ENCODE measurements around the gene FOXE1. TPM values are rescaled to one million over a fixed set of nuclear protein-coding genes. Genes with fewer than 3 reads are reported as not detected.

The FOXE1 gene
- total RNA-seq, 1 experiment from 2014 or later = not detected

- no peak overlapping the region for H3K4me3 ChIP-seq (replicated peaks in 1 of 2; ENCODE audit: low read depth in 1 of 2, low read length in 2 of 2)
- no peaks in the 10 kb centered on the region for H3K9me2 ChIP-seq (ENCODE audit: insufficient read depth)
- peak; percentile 76 for ATAC-seq
- no peaks in the 10 kb centered on the region for H3K9me3 ChIP-seq (ENCODE audit: control insufficient read depth in 1 of 2, insufficient read depth in 1 of 2, low read depth in 1 of 2, low read length in 2 of 2)
- peaks cover 0 to 7% of the 10 kb centered on the region in 2 experiments; a peak in 2 of 4 replicates for H3K4me1 ChIP-seq (ENCODE audit: control insufficient read depth in 1 of 2, insufficient read depth in 2 of 2, low read length in 2 of 2)
- ChIA-PET CTCF (interaction anchor here (1.8 kb wide), 1 partner anchor 16 kb away, joined by 8 read pairs; no protein-coding TSS in a partner anchor), POLR2A (no interaction called here), RAD21 (ENCODE audit: low non-redundant PET in 1 of 2, low total read pairs in 2 of 2, uncharacterized antibody in 2 of 2, unreplicated experiment in 2 of 2) (no interaction called here)
- no peak overlapping the region for H2AFZ ChIP-seq (ENCODE audit: low read depth, low read length, poor library complexity, severe bottlenecking)
- DNase-seq (ENCODE audit: low read depth, low spot score) = no peak
- no peaks in the 10 kb centered on the region for H3K36me3 ChIP-seq (ENCODE audit: control insufficient read depth in 1 of 2, insufficient read depth in 2 of 2, low read length in 2 of 2)
- H3K4me2 ChIP-seq (ENCODE audit: low read length) = no peak overlapping the region
- no peak overlapping the region for H3K9ac ChIP-seq (ENCODE audit: low read length)
- BruUV-seq (replicated peaks) = no TSS peak
- no peaks in the 10 kb centered on the region for H3K79me2 ChIP-seq (ENCODE audit: insufficient read depth, low read length)
- TF ChIP-seq TCF7L2 (IDR thresholded peaks at IDR 0.05; ENCODE audit: borderline replicate concordance, extremely low read depth, insufficient read depth, insufficient read length) (no peak), JUND (IDR thresholded peaks at IDR 0.05) (0 out of 2 replicates have a peak, but pooled peaks have one; percentile 10)
- no peaks in the 10 kb centered on the region for H4K20me1 ChIP-seq (ENCODE audit: insufficient read depth)
- no peaks in the 10 kb centered on the region for H3K27me3 ChIP-seq (ENCODE audit: insufficient read depth, low read length)
- H3K27ac ChIP-seq (ENCODE audit: low read depth, low read length) = no peak overlapping the region
- intact Hi-C loops (cut with micrococcal nuclease) = no loop called here
These were observed 20.9 kb downstream of the FOXE1 start for GRCh38 chr9:97873882-97874281.

DNA sequence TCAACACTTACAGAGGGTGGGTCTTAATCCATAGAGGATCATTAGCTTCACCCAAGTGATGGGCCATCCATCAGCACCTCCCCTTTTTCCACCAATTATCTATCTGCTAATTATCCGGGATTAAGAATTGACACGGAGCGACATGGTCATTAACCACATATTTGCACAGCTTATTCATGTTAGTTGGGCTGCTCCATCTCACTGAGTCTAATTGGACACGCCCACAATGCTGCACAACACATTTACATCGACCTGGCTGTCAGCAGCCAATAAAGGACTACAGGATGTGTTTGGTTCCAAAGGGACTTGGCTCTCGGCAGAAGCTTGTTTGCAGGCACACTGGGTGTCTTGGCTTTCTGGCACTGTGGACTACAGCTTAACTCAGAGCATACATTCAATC, 21.6 kb downstream of the FOXE1 start:
- no peaks in the 10 kb centered on the region for H3K79me2 ChIP-seq (ENCODE audit: insufficient read depth, low read length)
- no TSS peak for BruUV-seq (replicated peaks)
- H3K27ac ChIP-seq (ENCODE audit: low read depth, low read length) = no peak overlapping the region
- ATAC-seq (no peak), DNase-seq (ENCODE audit: low read depth, low spot score) (no peak)
- peaks cover 0 to 7% of the 10 kb centered on the region in 2 experiments; a peak in 2 of 4 replicates for H3K4me1 ChIP-seq (ENCODE audit: control insufficient read depth in 1 of 2, insufficient read depth in 2 of 2, low read length in 2 of 2)
- TF ChIP-seq SIN3A (IDR thresholded peaks at IDR 0.05; ENCODE audit: low read depth) (no peak), POLR2AphosphoS5 (IDR thresholded peaks at IDR 0.05; ENCODE audit: low read depth, low read length) (no peak), SP1 (IDR thresholded peaks at IDR 0.05; ENCODE audit: low read depth) (no peak), EZH2 (IDR thresholded peaks at IDR 0.05) (no peak)
- TF ChIP-seq, protein P1, sequence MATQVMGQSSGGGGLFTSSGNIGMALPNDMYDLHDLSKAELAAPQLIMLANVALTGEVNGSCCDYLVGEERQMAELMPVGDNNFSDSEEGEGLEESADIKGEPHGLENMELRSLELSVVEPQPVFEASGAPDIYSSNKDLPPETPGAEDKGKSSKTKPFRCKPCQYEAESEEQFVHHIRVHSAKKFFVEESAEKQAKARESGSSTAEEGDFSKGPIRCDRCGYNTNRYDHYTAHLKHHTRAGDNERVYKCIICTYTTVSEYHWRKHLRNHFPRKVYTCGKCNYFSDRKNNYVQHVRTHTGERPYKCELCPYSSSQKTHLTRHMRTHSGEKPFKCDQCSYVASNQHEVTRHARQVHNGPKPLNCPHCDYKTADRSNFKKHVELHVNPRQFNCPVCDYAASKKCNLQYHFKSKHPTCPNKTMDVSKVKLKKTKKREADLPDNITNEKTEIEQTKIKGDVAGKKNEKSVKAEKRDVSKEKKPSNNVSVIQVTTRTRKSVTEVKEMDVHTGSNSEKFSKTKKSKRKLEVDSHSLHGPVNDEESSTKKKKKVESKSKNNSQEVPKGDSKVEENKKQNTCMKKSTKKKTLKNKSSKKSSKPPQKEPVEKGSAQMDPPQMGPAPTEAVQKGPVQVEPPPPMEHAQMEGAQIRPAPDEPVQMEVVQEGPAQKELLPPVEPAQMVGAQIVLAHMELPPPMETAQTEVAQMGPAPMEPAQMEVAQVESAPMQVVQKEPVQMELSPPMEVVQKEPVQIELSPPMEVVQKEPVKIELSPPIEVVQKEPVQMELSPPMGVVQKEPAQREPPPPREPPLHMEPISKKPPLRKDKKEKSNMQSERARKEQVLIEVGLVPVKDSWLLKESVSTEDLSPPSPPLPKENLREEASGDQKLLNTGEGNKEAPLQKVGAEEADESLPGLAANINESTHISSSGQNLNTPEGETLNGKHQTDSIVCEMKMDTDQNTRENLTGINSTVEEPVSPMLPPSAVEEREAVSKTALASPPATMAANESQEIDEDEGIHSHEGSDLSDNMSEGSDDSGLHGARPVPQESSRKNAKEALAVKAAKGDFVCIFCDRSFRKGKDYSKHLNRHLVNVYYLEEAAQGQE (IDR thresholded peaks at IDR 0.05; ENCODE audit: low read depth) = no peak
- no peaks in the 10 kb centered on the region for H3K9me2 ChIP-seq (ENCODE audit: insufficient read depth)
- H3K36me3 ChIP-seq (ENCODE audit: control insufficient read depth in 1 of 2, insufficient read depth in 2 of 2, low read length in 2 of 2) = no peaks in the 10 kb centered on the region
- RAD21 ChIA-PET (ENCODE audit: low non-redundant PET in 1 of 2, low total read pairs in 2 of 2, uncharacterized antibody in 2 of 2, unreplicated experiment in 2 of 2) = no interaction called here
- H3K9me3 ChIP-seq (ENCODE audit: control insufficient read depth in 1 of 2, insufficient read depth in 1 of 2, low read depth in 1 of 2, low read length in 2 of 2) = no peaks in the 10 kb centered on the region
- CTCF ChIA-PET = interaction anchor here (1.8 kb wide), 1 partner anchor 16 kb away, joined by 8 read pairs; no protein-coding TSS in a partner anchor
- H3K4me2 ChIP-seq (ENCODE audit: low read length) = no peak overlapping the region
- H3K27me3 ChIP-seq (ENCODE audit: insufficient read depth, low read length) = no peaks in the 10 kb centered on the region
- H4K20me1 ChIP-seq (ENCODE audit: insufficient read depth) = no peaks in the 10 kb centered on the region
- intact Hi-C loops (cut with micrococcal nuclease) = no loop called here
- POLR2A ChIA-PET = no interaction called here
- H2AFZ ChIP-seq (ENCODE audit: low read depth, low read length, poor library complexity, severe bottlenecking) = no peak overlapping the region
- H3K9ac ChIP-seq (ENCODE audit: low read length) = no peak overlapping the region
- H3K4me3 ChIP-seq (replicated peaks in 1 of 2; ENCODE audit: low read depth in 1 of 2, low read length in 2 of 2) = no peak overlapping the region

All from HCT116 (cell line).